Fibroblast of villous mesenchyme (primary cell): ENCODE data around the gene SH3RF3. TPM values are rescaled to one million over a fixed set of nuclear protein-coding genes. Genes with fewer than 3 reads are reported as not detected.

Experiments
- DNase-seq: peaks from one replicate; pipeline ENCODE4 v3.0.0-alpha.2; 2010; ENCODE audit warnings: low read depth
- H3K4me3 ChIP-seq: 2 replicates; pipeline ENCODE4 v1.5.1; 2011; ENCODE audit warnings: low read depth, mild to moderate bottlenecking, low read length
- CTCF ChIP-seq: IDR thresholded peaks from 2 replicates; pipeline ENCODE4 v1.5.1; 2012; ENCODE audit warnings: low read depth, mild to moderate bottlenecking, low read length; ENCODE audit not compliant: insufficient read depth
- total RNA-seq: library from RNA; depleted of rRNA; stranded (reverse); fragments of >200 nt; gene quantifications from 2 replicates; pipeline ENCODE4 v1.2.3, GENCODE V29; 2012

Gene SH3RF3
- total RNA-seq, 1 donor = 13.4 TPM

GRCh38 chr2:109422071-109422757, 293.2 kb downstream of the SH3RF3 start:
- TF ChIP-seq CTCF = no peak
- no peak overlapping the region for H3K4me3 ChIP-seq
- DNase-seq = peak; percentile 79

- no peak for DNase-seq
- no peak for TF ChIP-seq CTCF
- no peak overlapping the region for H3K4me3 ChIP-seq
Measured at GRCh38 chr2:109422758-109423500, 293.9 kb downstream of the SH3RF3 start.

- no peak overlapping the region for H3K4me3 ChIP-seq
- no peak for DNase-seq
- no peak for TF ChIP-seq CTCF
Measured at GRCh38 chr2:109423556-109424359, 294.8 kb downstream of the SH3RF3 start.

GRCh38 chr2:109425411-109425810, 296.4 kb downstream of the SH3RF3 start:
- DNase-seq = no peak
- H3K4me3 ChIP-seq = no peak overlapping the region
- no peak for TF ChIP-seq CTCF

- no peak overlapping the region for H3K4me3 ChIP-seq
- DNase-seq = no peak
- TF ChIP-seq CTCF = no peak
Measured at GRCh38 chr2:109427661-109428091, 298.7 kb downstream of the SH3RF3 start.

GRCh38 chr2:109428281-109428680, 299.3 kb downstream of the SH3RF3 start:
- no peak for TF ChIP-seq CTCF
- no peak for DNase-seq
- no peak overlapping the region for H3K4me3 ChIP-seq
